CD4-positive, alpha-beta T cell (primary cell): ENCODE measurements around the gene TH. TPM values are rescaled to one million over a fixed set of nuclear protein-coding genes. Genes with fewer than 3 reads are reported as not detected.

ENCODE experiments used
- ATAC-seq: fragments of 200-7000 bp; cut with Tn5 transposase; one replicate; pipeline ENCODE4 v1.10.0; 2022; ENCODE audit warnings: mild to moderate bottlenecking; ENCODE audit not compliant: poor library complexity
- CTCF ChIA-PET: fragments of 350-600 bp; sonication (Branson Sonifier 250); formaldehyde crosslinking; loops from one replicate; lab custom pipeline; 2021; ENCODE audit warnings: antibody characterized with exemption, inconsistent platforms; lab: Charles Lee
- POLR2A ChIA-PET: fragments of 350-600 bp; sonication (Branson Sonifier 250); formaldehyde crosslinking; loops from one replicate; lab custom pipeline; 2021; ENCODE audit warnings: antibody characterized with exemption, inconsistent platforms; lab: Charles Lee
- DNase-seq, 14 experiments: peaks; one replicate each; pipeline ENCODE4 v3.0.0-alpha.2; 2013 to 2020; ENCODE audit warnings: mixed read lengths in 2 of 14
- H3K27ac ChIP-seq, 2 donors: one replicate each; pipeline versions ENCODE4 v1.5.1 to v1.7.0; 2013; ENCODE audit warnings: low read length in 2 of 2, low read depth in 1 of 2, mild to moderate bottlenecking in 1 of 2
- H3K27me3 ChIP-seq, 2 experiments: 1 replicate in 1 of 2; 2 replicates in 1 of 2; pipeline versions ENCODE4 v1.6.1 to v1.7.0; 2013; ENCODE audit warnings: low read length in 2 of 2, control low read depth in 1 of 2, mild to moderate bottlenecking in 1 of 2, moderate library complexity in 1 of 2; ENCODE audit not compliant: insufficient read depth in 2 of 2, control insufficient read depth in 1 of 2
- H3K36me3 ChIP-seq: one replicate; pipeline ENCODE4 v1.6.1; 2013; ENCODE audit warnings: low read length, control low read depth; ENCODE audit not compliant: insufficient read depth
- H3K4me1 ChIP-seq: one replicate; pipeline ENCODE4 v1.6.1; 2013; ENCODE audit warnings: low read length, control low read depth; ENCODE audit not compliant: insufficient read depth
- H3K4me3 ChIP-seq: one replicate; pipeline ENCODE4 v1.5.1; 2013; ENCODE audit warnings: mild to moderate bottlenecking, low read length, moderate library complexity
- H3K9me3 ChIP-seq, 2 experiments: 1 replicate in 1 of 2; 2 replicates in 1 of 2; pipeline versions ENCODE4 v1.6.1 to v1.7.0; 2013; ENCODE audit warnings: low read length in 2 of 2, mild to moderate bottlenecking in 2 of 2, control low read depth in 1 of 2, moderate library complexity in 1 of 2; ENCODE audit not compliant: control insufficient read depth in 1 of 2, insufficient read depth in 1 of 2
- H3K27ac Mint-ChIP-seq: one replicate; pipeline ENCODE4 v1.8.0; 2020; ENCODE audit warnings: mixed read lengths
- H3K27me3 Mint-ChIP-seq: one replicate; pipeline ENCODE4 v1.8.0; 2021; ENCODE audit warnings: mixed read lengths
- H3K36me3 Mint-ChIP-seq: one replicate; pipeline ENCODE4 v1.8.0; 2021; ENCODE audit warnings: low read depth, mixed read lengths
- H3K4me1 Mint-ChIP-seq: one replicate; pipeline ENCODE4 v1.8.0; 2021; ENCODE audit warnings: low read depth, mixed read lengths
- H3K4me3 Mint-ChIP-seq: one replicate; pipeline ENCODE4 v1.8.0; 2020; ENCODE audit warnings: mild to moderate bottlenecking, mixed read lengths
- H3K9me3 Mint-ChIP-seq: one replicate; pipeline ENCODE4 v1.8.0; 2020; ENCODE audit warnings: mixed read lengths
- intact Hi-C, 2 experiments: fragments of 100-400 bp; cut with DNase I in 1 of 2; cut with micrococcal nuclease in 1 of 2; formaldehyde crosslinking; loops; one replicate each; pipeline versions ENCODE4 v1.15.1 to v1.9.0; 2023 to 2025; cut with DNase I, micrococcal nuclease
- total RNA-seq, 174 experiments: library from RNA in 2 of 174; stranded (reverse) in 2 of 174; gene quantifications; one replicate each; pipeline ENCODE4 v1.2.3 and lab custom pipeline; 2021 to 2026
- TF ChIP-seq, protein P1 (sequence below): fragments of 200-600 bp; IDR thresholded peaks from one replicate; pipeline ENCODE4 v1.8.0; 2022; ENCODE audit warnings: antibody characterized with exemption, mild to moderate bottlenecking

TH gene
- total RNA-seq, 2 experiments from 2014 or later, result not detected

DNA sequence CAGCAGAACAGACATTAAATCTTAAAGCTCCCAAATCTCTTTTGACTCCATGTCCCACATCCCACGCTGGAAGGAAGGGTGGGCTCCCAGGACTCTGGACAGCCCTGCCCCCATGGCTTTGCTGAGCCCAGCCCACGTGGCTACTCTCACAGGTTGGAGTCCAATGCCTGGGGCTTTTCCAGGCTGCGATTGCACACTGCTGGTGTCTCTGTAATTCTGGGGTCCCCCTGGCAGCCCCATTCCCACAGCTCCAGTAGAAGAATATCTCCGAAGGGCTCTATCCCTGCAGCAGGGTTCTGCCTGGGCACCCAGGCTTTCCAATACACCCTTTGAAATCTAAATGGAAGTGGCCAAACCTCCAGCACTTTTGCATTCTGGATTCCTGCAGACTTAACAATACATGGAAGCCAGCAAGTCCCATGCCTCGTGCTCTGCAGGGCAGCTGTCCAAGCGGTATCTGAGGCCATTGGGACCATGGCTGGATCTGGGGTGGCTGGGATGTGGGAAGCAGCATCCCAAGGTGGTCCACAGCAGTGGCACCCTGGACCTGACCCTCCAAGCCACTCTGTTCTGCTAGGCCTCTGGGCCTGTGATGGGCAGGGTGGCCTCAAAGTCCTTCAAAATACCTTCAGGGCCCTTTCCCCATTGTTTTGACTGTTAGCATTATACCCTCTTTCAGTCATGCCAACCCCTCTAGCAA is 47.9 kb upstream of the TH start:
- Histone ChIP-seq H3K27me3 (peaks cover 8 to 12% of the 10 kb centered on the region in 2 experiments), H3K4me3 (no peak overlapping the region), H3K27ac (no peak overlapping the region), H3K36me3 (no peaks in the 10 kb centered on the region), H3K4me1 (peaks cover 18% of the 10 kb centered on the region), H3K9me3 (peaks cover 7% of the 10 kb centered on the region in 2 experiments)
- no peaks in the 10 kb centered on the region for H3K4me1 Mint-ChIP-seq
- DNase-seq (no peak), ATAC-seq (no peak)
- ChIA-PET CTCF (no interaction called here), POLR2A (no interaction called here)
- H3K27ac Mint-ChIP-seq, result no peak overlapping the region
- H3K4me3 Mint-ChIP-seq, result no peak overlapping the region
- intact Hi-C loops, result no loop called here
- no peaks in the 10 kb centered on the region for H3K36me3 Mint-ChIP-seq
- H3K27me3 Mint-ChIP-seq, result peaks cover 15% of the 10 kb centered on the region
- TF ChIP-seq, protein P1, sequence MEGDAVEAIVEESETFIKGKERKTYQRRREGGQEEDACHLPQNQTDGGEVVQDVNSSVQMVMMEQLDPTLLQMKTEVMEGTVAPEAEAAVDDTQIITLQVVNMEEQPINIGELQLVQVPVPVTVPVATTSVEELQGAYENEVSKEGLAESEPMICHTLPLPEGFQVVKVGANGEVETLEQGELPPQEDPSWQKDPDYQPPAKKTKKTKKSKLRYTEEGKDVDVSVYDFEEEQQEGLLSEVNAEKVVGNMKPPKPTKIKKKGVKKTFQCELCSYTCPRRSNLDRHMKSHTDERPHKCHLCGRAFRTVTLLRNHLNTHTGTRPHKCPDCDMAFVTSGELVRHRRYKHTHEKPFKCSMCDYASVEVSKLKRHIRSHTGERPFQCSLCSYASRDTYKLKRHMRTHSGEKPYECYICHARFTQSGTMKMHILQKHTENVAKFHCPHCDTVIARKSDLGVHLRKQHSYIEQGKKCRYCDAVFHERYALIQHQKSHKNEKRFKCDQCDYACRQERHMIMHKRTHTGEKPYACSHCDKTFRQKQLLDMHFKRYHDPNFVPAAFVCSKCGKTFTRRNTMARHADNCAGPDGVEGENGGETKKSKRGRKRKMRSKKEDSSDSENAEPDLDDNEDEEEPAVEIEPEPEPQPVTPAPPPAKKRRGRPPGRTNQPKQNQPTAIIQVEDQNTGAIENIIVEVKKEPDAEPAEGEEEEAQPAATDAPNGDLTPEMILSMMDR, result no peak
- H3K9me3 Mint-ChIP-seq, result peaks cover 6% of the 10 kb centered on the region

GRCh38 chr11:2218031-2218633 is 46.5 kb upstream of the TH start:
- Mint-ChIP-seq H3K27me3 (peaks cover 14% of the 10 kb centered on the region), H3K27ac (no peak overlapping the region)

DNA sequence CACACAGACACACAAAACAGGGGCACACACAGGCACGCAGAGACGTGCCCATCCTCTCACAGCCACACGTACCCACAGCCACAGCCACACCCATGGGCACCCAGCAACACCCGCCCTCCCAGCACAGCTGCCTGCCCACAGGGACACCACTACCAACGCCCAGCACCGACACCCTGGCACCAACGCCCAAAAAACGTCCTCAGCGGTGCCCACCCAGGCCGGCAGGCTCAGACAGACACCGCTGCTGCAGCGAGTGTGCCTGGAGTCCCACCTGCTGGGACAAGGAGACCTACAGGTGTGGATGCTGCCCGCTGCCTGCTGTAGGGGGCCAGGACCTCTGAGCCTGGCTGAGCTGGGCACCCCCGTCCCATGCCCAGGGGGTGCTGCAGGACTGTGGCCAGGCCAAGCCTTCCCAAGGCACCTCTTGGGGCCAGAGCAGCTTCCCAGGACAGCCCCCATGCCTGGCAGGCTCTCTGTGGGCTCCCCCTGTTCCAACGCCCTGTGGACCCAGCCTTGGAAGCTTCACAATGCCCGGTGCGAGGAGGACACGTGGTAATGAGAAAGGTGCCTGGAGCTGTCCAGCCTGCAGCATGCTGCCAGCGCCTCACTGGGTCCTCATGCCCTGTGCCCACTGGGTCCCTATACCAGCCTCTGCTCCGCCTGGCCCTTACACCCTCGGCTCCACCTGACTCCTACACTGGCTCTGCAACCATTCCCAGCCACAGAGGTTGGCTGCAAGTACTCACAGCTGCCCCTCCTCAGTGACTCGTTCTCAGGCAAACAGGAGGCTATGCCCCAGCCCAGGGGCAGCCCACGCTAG is 45.8 kb upstream of the TH start:
- peak; percentile 24 for ATAC-seq
- H3K27ac Mint-ChIP-seq, result no peak overlapping the region
- H3K4me1 Mint-ChIP-seq, result peaks cover 12% of the 10 kb centered on the region
- ChIA-PET POLR2A (no interaction called here), CTCF (no interaction called here)
- peaks cover 2% of the 10 kb centered on the region for H3K9me3 Mint-ChIP-seq
- no peak overlapping the region for H3K4me3 Mint-ChIP-seq
- TF ChIP-seq, protein P1, result no peak
- peak in 3 of 14 experiments; percentile 16 to 69 (median 30) for DNase-seq
- no peak overlapping the region for H3K27ac ChIP-seq
- intact Hi-C loops, result no loop called here
- peaks cover 7% of the 10 kb centered on the region for H3K27me3 Mint-ChIP-seq
- H3K4me3 ChIP-seq, result no peak overlapping the region
- H3K9me3 ChIP-seq, result peaks cover 0 to 7% of the 10 kb centered on the region in 2 experiments
- no peaks in the 10 kb centered on the region for H3K36me3 Mint-ChIP-seq
- peaks cover 8% of the 10 kb centered on the region in 2 experiments for H3K27me3 ChIP-seq
- peaks cover 36% of the 10 kb centered on the region for H3K4me1 ChIP-seq
- H3K36me3 ChIP-seq, result no peaks in the 10 kb centered on the region

More at GRCh38 chr11:2218031-2218633, 46.5 kb upstream of the TH start:
- CTCF ChIA-PET, result no interaction called here
- Mint-ChIP-seq H3K36me3 (no peaks in the 10 kb centered on the region), H3K4me1 (peaks cover 12% of the 10 kb centered on the region), H3K4me3 (no peak overlapping the region), H3K9me3 (peaks cover 2% of the 10 kb centered on the region)
- POLR2A ChIA-PET, result no interaction called here
- peaks cover 0 to 7% of the 10 kb centered on the region in 2 experiments for H3K9me3 ChIP-seq
- no peak overlapping the region for H3K27ac ChIP-seq
- DNase-seq (no peak), ATAC-seq (no peak)
- TF ChIP-seq, protein P1, result no peak
- no peaks in the 10 kb centered on the region for H3K36me3 ChIP-seq
- intact Hi-C loops, result no loop called here
- peaks cover 8 to 10% of the 10 kb centered on the region in 2 experiments for H3K27me3 ChIP-seq
- H3K4me3 ChIP-seq, result no peak overlapping the region
- H3K4me1 ChIP-seq, result peaks cover 29% of the 10 kb centered on the region
